PC-9 (cell line): ENCODE results near the gene PCDHGA9. TPM values are rescaled to one million over a fixed set of nuclear protein-coding genes. Genes with fewer than 3 reads are reported as not detected.
"Not testable (repeated sequence)": the region's sequence is repeated elsewhere in the genome, so short reads cannot be mapped to it uniquely, and the experiment has no call there.

Experiments
- BruUV-seq: library from RNA; stranded (reverse); fragments of 400-500 nt; replicated peaks from 2 replicates; lab custom pipeline; 2021; lab: Mats Ljungman, UMichigan
- CTCF ChIA-PET: fragments of 300-600 bp; sonication (Branson Sonifier 250); formaldehyde crosslinking; loops from one replicate; lab custom pipeline; 2022; ENCODE audit warnings: antibody characterized with exemption; lab: Charles Lee
- POLR2A ChIA-PET: fragments of 300-600 bp; sonication (Branson Sonifier 250); formaldehyde crosslinking; loops from one replicate; lab custom pipeline; 2022; ENCODE audit warnings: antibody characterized with exemption; ENCODE audit not compliant: unreplicated experiment; lab: Charles Lee
- DNase-seq, 2 experiments: peaks; one replicate each; pipeline versions ENCODE4 v3.0.0 to v3.0.0-alpha.2; 2015 to 2022; ENCODE audit warnings: mixed read lengths in 1 of 2
- H2AFZ ChIP-seq: fragments of 200-600 bp; sonication (generic); 2 replicates; pipeline ENCODE4 v1.8.1; 2017; ENCODE audit warnings: antibody characterized with exemption
- H3F3A ChIP-seq: fragments of 200-600 bp; sonication (generic); 2 replicates; pipeline ENCODE4 v1.8.1; 2017; ENCODE audit warnings: antibody characterized with exemption, mild to moderate bottlenecking, low read depth; ENCODE audit not compliant: insufficient read depth
- H3K27ac ChIP-seq: fragments of 200-600 bp; sonication (generic); 2 replicates; pipeline ENCODE4 v1.6.1; 2016; ENCODE audit warnings: mixed run types
- H3K27me3 ChIP-seq: fragments of 200-600 bp; sonication (generic); 2 replicates; pipeline ENCODE4 v1.6.1; 2016; ENCODE audit warnings: low read depth, mixed run types; ENCODE audit not compliant: insufficient read depth
- H3K36me3 ChIP-seq: fragments of 200-600 bp; sonication (generic); 2 replicates; pipeline ENCODE4 v1.6.1; 2016; ENCODE audit warnings: low read depth, mixed run types
- H3K4me1 ChIP-seq: fragments of 200-600 bp; sonication (generic); replicated peaks from 2 replicates; pipeline ENCODE4 v1.6.1; 2016; ENCODE audit warnings: mixed run types; ENCODE audit not compliant: insufficient read depth
- H3K4me2 ChIP-seq: fragments of 200-600 bp; sonication (generic); 2 replicates; pipeline ENCODE4 v1.6.1; 2017; ENCODE audit warnings: mixed run types
- H3K4me3 ChIP-seq: fragments of 200-600 bp; sonication (generic); 2 replicates; pipeline ENCODE4 v1.6.1; 2016; ENCODE audit warnings: mixed run types
- H3K79me2 ChIP-seq: fragments of 200-600 bp; sonication (generic); 2 replicates; pipeline ENCODE4 v1.6.1; 2017; ENCODE audit warnings: low read depth, mixed run types
- H3K9me2 ChIP-seq: fragments of 200-600 bp; sonication (generic); 2 replicates; pipeline ENCODE4 v1.8.1; 2017; ENCODE audit warnings: mild to moderate bottlenecking; ENCODE audit not compliant: insufficient read depth
- H3K9me3 ChIP-seq: fragments of 200-600 bp; sonication (generic); 2 replicates; pipeline ENCODE4 v1.8.1; 2016; ENCODE audit warnings: low read depth; ENCODE audit not compliant: insufficient read depth
- H4K20me1 ChIP-seq: fragments of 200-600 bp; sonication (generic); 2 replicates; pipeline ENCODE4 v1.8.1; 2017; ENCODE audit not compliant: insufficient read depth
- CTCF ChIP-seq: fragments of 200-600 bp; sonication (generic); conservative IDR thresholded peaks from 2 replicates; pipeline ENCODE4 v1.6.1; 2017; ENCODE audit warnings: mixed run types, antibody characterized with exemption, mild to moderate bottlenecking, moderate library complexity
- EZH2 ChIP-seq: fragments of 200-600 bp; sonication (generic); IDR thresholded peaks from 2 replicates; pipeline ENCODE4 v1.8.0; 2017; ENCODE audit warnings: antibody characterized with exemption, low read depth
- intact Hi-C: fragments of 100-400 bp; cut with micrococcal nuclease; formaldehyde crosslinking; loops from one replicate; pipeline ENCODE4 v1.10.0; 2022; ENCODE audit not compliant: unreplicated experiment
- total RNA-seq: library from RNA; stranded (reverse); gene quantifications from 2 replicates; pipeline ENCODE4 v1.2.3, GENCODE V29; 2021

Gene PCDHGA9
- total RNA-seq, 1 experiment from 2014 or later: not detected

- H4K20me1 ChIP-seq, H3K36me3 ChIP-seq, H2AFZ ChIP-seq, H3K79me2 ChIP-seq, H3K9me3 ChIP-seq, H3K9me2 ChIP-seq, H3K4me3 ChIP-seq, H3F3A ChIP-seq, BruUV-seq, H3K4me2 ChIP-seq, H3K27ac ChIP-seq, POLR2A ChIA-PET, H3K4me1 ChIP-seq, H3K27me3 ChIP-seq: not testable (repeated sequence)
- TF ChIP-seq CTCF: peak; percentile 73
- intact Hi-C loops: loop anchor here (1.0 to 10.0 kb wide), 2 partner anchors 93 to 147 kb away; partner anchors contain the start of gene TAF7
- peak in 1 of 2 experiments; percentile 67 for DNase-seq
- CTCF ChIA-PET: interaction anchor here (1.0 to 1.3 kb wide), 2 partner anchors 11 to 146 kb away, joined by 3 to 7 read pairs; no protein-coding TSS in a partner anchor
These were observed 15.1 kb downstream of the PCDHGA9 start, which contains the start of gene PCDHGB7 for GRCh38 chr5:141417494-141418172. Gene PCDHGB7 (plus strand): TSS chr5:141417677. CDS start chr5:141417860, 183 bp downstream.

GRCh38 chr5:141419074-141419880, 16.7 kb downstream of the PCDHGA9 start:
- ChIA-PET CTCF (no interaction called here), POLR2A (no interaction called here)
- Histone ChIP-seq H3K9me2 (no peaks in the 10 kb centered on the region), H3K4me3 (no peak overlapping the region), H2AFZ (no peak overlapping the region), H3K27me3 (peaks cover 10% of the 10 kb centered on the region; the same call in 1 of the 2 replicates), H3K79me2 (no peaks in the 10 kb centered on the region), H3F3A (no peaks in the 10 kb centered on the region), H4K20me1 (no peaks in the 10 kb centered on the region), H3K4me2 (no peak overlapping the region), H3K9me3 (no peaks in the 10 kb centered on the region), H3K4me1 (no peaks in the 10 kb centered on the region), H3K36me3 (no peaks in the 10 kb centered on the region), H3K27ac (no peak overlapping the region)
- intact Hi-C loops: loop anchor here (10.0 kb wide), 1 partner anchor 94 kb away; the partner anchor contains the start of gene TAF7
- BruUV-seq: no TSS peak
- DNase-seq: no peak
- no peak for TF ChIP-seq EZH2
- no peak for TF ChIP-seq CTCF

- peak within 1 kb of the TSS; percentile 63; the same call in 1 of the 2 replicates for H2AFZ ChIP-seq
- BruUV-seq: no TSS peak
- no peaks in the 10 kb centered on the region for H3K4me1 ChIP-seq
- ChIA-PET POLR2A (interaction anchor here (0.7 kb wide), 1 partner anchor 143 kb away, joined by 7 read pairs; no protein-coding TSS in a partner anchor), CTCF (interaction anchor here (0.6 to 1.8 kb wide), 9 partner anchors 63 to 832 kb away, joined by 3 to 12 read pairs (median 6); no protein-coding TSS in a partner anchor)
- no peaks in the 10 kb centered on the region for H3K9me2 ChIP-seq
- no peaks in the 10 kb centered on the region for H3K9me3 ChIP-seq
- no peaks in the 10 kb centered on the region for H3K79me2 ChIP-seq
- peak within 1 kb of the TSS; percentile 69 for H3K4me2 ChIP-seq
- peak within 1 kb of the TSS; percentile 50 for H3K4me3 ChIP-seq
- TF ChIP-seq EZH2: no peak
- TF ChIP-seq CTCF: peak; percentile 81
- peak; percentile 38 to 60 for DNase-seq
- no peaks in the 10 kb centered on the region for H4K20me1 ChIP-seq
- peaks cover 25% of the 10 kb centered on the region; the same call in 1 of the 2 replicates for H3K27me3 ChIP-seq
- H3K27ac ChIP-seq: no peak within 1 kb of the TSS
- intact Hi-C loops: loop anchor here (1.0 kb wide), 1 partner anchor 103 kb away; no protein-coding TSS in a partner anchor
- no peaks in the 10 kb centered on the region for H3K36me3 ChIP-seq
- no peaks in the 10 kb centered on the region for H3F3A ChIP-seq
These were observed 18.4 kb downstream of the PCDHGA9 start, which contains the start of gene PCDHGA11 for GRCh38 chr5:141420855-141421488. Gene PCDHGA11 (plus strand): TSS chr5:141421051. CDS start chr5:141421228, 177 bp downstream.
